ENCODE results near the gene LAMA2.

GRCh38 chr6:128952902-128953301, 70.0 kb downstream of the LAMA2 start:
- TF ChIP-seq CTCF (IDR thresholded peaks at IDR 0.05): no peak
- no peak for TF ChIP-seq EP300 (IDR thresholded peaks at IDR 0.05)
